GM12891 (cell line): ENCODE data around the gene ZBTB47.

Experiments used
- PAX5 ChIP-seq: IDR thresholded peaks from 2 replicates; pipeline ENCODE4 v1.6.1; 2011; ENCODE audit warnings: low read length, moderate library complexity, mild to moderate bottlenecking; ENCODE audit not compliant: insufficient read depth, severe bottlenecking
- POLR2A ChIP-seq: IDR thresholded peaks from 2 replicates; pipeline ENCODE4 v1.6.1; 2011; ENCODE audit warnings: low read depth, low read length, control low read depth
- POLR2AphosphoS5 ChIP-seq: IDR thresholded peaks from 2 replicates; pipeline ENCODE4 v1.6.1; 2011; ENCODE audit warnings: low read depth, low read length, control low read depth

DNA sequence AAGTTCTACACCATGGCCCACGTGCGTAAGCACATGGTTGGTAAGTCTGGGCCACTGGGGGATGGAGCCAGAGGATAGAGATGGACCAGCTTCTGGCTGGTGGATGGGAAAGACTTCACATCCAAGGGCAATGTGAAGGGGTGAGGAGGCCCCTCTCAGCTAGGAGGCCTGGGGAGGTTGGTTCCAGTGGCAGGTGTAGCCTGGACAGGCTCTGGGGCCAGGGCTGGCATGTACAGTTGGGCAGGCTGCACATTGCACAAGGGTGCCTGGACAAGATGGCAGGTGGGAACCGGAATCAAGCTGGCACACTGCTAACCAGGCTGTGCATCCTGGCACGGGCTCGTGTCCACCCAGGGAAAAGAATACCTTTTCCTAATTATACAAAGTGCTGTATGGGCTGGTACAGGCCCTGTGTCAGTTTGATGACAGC, 8.1 kb downstream of the ZBTB47 start:
- no peak for TF ChIP-seq POLR2A
- TF ChIP-seq POLR2AphosphoS5, result no peak
- TF ChIP-seq PAX5, result no peak
